GM12875 (cell line): Measurements from ENCODE around the gene RRAGA.
"Not testable (repeated sequence)": the region's sequence is repeated elsewhere in the genome, so short reads cannot be mapped to it uniquely, and the experiment has no call there.

Experiments
- H3K4me3 ChIP-seq: one replicate; pipeline ENCODE4 v1.5.1; 2011; ENCODE audit warnings: low read depth, low read length, control low read depth
- CTCF ChIP-seq: IDR thresholded peaks from 2 replicates; pipeline ENCODE4 v1.5.1; 2011; ENCODE audit warnings: low read depth, mild to moderate bottlenecking, control low read depth, inconsistent platforms, low read length, moderate library complexity, borderline replicate concordance; ENCODE audit not compliant: insufficient read depth

Gene RRAGA

GRCh38 chr9:19087106-19088000 lies 38.1 kb downstream of the RRAGA start:
- TF ChIP-seq CTCF = no peak
- no peak overlapping the region for H3K4me3 ChIP-seq

DNA sequence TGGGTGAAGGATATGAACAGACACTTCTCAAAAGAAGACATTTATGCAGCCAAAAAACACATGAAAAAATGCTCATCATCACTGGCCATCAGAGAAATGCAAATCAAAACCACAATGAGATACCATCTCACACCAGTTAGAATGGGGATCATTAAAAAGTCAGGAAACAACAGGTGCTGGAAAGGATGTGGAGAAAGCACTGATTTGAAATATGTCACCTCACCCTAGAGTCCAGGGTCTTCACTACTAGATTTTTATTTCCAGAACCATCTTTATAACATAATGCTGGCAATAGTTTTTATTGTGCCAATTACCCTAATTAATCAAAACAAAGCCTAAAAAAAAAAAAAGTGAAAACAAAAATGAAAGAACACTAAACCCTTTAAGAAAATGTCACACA lies 48.2 kb downstream of the RRAGA start:
- H3K4me3 ChIP-seq = not testable (repeated sequence)
